Ectodermal cell (in vitro differentiated cells): ENCODE measurements around the gene ANP32A.
"Not testable (repeated sequence)": the region's sequence is repeated elsewhere in the genome, so short reads cannot be mapped to it uniquely, and the experiment has no call there.

Experiments used
- H3K27ac ChIP-seq: 2 replicates; pipeline ENCODE4 v1.7.0; 2013; ENCODE audit warnings: mild to moderate bottlenecking, low read depth, low read length; ENCODE audit not compliant: insufficient read depth, poor library complexity, severe bottlenecking
- H3K27me3 ChIP-seq: 2 replicates; pipeline ENCODE4 v1.7.0; 2013; ENCODE audit warnings: mild to moderate bottlenecking, low read length; ENCODE audit not compliant: insufficient read depth, control insufficient read depth, poor library complexity, severe bottlenecking
- H3K36me3 ChIP-seq: one replicate; pipeline ENCODE4 v1.7.0; 2013; ENCODE audit warnings: low read length; ENCODE audit not compliant: control insufficient read depth, insufficient read depth
- H3K4me1 ChIP-seq: one replicate; pipeline ENCODE4 v1.7.0; 2013; ENCODE audit warnings: low read length; ENCODE audit not compliant: control insufficient read depth, insufficient read depth
- H3K4me3 ChIP-seq: 2 replicates; pipeline ENCODE4 v1.7.0; 2013; ENCODE audit warnings: low read depth, low read length, control low read depth; ENCODE audit not compliant: insufficient read depth
- H3K9me3 ChIP-seq: 2 replicates; pipeline ENCODE4 v1.7.0; 2013; ENCODE audit warnings: mild to moderate bottlenecking, low read length, moderate library complexity; ENCODE audit not compliant: control insufficient read depth
- WGBS, 2 experiments: methylation state at CpG; one replicate each; pipeline ENCODE4 v1.1.7; 2013; ENCODE audit warnings: missing lambda C conversion rate in 2 of 2; 5-methylcytosine and 5-hydroxymethylcytosine counted together

Gene ANP32A

DNA sequence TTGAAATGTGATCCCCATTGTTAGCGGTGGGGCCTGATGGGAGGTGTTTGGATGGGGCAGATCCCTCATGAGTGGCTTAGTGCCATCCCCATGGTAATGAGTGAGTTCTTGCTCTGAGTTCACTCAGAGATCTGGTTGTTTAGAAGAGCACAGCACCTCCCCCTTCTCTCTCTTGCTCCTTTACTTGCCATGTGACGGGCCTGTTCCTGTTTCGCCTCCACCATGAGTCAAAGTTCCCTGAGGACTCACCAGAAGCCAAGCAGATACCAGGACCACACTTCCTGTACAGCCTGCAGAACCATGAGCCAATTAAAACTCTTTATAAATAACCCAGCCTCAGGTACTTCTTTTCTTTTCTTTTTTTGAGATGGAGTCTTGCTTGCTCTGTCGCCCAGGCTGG lies 46.6 kb downstream of the ANP32A start:
- Histone ChIP-seq H3K27ac (no peak overlapping the region), H3K27me3 (no peaks in the 10 kb centered on the region), H3K4me1 (no peaks in the 10 kb centered on the region), H3K36me3 (peaks cover 12% of the 10 kb centered on the region), H3K4me3 (no peak overlapping the region), H3K9me3 (no peaks in the 10 kb centered on the region)
- WGBS, 2 experiments: 85 to 90% methylated on average over 4 of the region's 4 CpGs

DNA sequence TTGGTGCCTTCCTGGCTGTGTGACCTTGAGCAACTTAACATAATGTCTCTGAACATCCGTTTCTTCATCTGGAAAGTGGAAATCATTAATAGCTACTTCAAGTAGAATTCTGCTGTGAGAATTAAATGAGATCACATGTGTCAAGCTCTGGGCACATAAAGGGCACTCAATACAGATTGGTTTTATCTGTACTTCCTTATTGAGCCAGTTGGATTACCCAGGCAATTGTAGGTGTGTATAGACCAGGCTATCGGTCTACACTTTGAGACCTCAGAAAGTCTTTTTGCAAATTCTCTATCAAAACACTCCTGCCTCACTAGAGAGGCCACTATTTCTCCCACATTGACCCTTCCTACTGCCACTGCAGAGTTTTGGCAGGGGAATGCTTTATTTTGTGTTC lies 47.7 kb downstream of the ANP32A start:
- no peak overlapping the region for H3K27ac ChIP-seq
- H3K4me1 ChIP-seq: no peaks in the 10 kb centered on the region
- H3K27me3 ChIP-seq: no peaks in the 10 kb centered on the region
- H3K4me3 ChIP-seq: no peak overlapping the region
- peaks cover 5% of the 10 kb centered on the region for H3K36me3 ChIP-seq
- H3K9me3 ChIP-seq: no peaks in the 10 kb centered on the region
- WGBS, 2 experiments: 82 to 94% methylated on average over 2 of the region's 2 CpGs

DNA sequence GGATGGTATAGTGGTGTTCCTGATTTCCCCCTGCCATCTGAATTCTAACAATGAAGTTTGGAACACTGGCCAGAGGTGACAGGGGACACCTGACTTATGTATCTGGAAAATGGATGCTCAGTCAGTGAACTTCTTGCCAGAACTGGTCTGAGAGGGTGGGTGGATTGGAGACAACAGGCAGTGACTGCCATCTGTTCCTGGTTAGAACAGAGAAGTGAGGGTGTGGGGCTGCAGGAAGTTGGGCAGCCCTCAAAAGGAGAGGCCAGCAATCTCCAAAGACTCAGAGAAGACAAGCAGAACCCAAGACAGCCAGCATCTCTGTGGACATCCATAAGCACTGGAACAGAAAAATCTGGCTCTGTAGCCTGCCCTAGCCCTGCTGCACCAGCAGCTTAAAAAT lies 50.5 kb downstream of the ANP32A start:
- Histone ChIP-seq H3K27me3 (no peaks in the 10 kb centered on the region), H3K9me3 (no peaks in the 10 kb centered on the region), H3K27ac (no peak overlapping the region), H3K4me1 (no peaks in the 10 kb centered on the region), H3K4me3 (no peak overlapping the region), H3K36me3 (no peaks in the 10 kb centered on the region)

DNA sequence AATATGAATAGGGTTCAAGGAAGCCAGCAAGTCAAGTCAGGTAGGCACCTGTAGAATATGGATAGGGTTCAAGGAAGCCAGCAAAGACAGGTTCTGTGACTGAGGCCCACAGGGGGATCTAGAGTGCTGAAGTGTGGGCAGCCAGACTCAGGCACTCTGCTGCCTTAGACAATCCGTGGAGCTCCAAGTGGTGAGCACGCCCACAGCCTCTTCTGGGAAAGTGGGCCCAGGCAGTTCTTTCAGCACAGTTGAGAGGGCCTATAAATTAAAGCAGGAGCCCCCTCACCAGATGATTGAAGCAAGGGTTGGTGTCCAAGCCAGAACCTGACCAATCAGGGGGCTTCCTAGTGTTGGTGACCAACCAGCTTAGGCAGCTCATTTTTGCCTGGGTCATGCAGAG lies 51.0 kb downstream of the ANP32A start:
- 92% methylated on average over 2 of the region's 2 CpGs for WGBS, 2 experiments
- Histone ChIP-seq H3K27me3 (no peaks in the 10 kb centered on the region), H3K9me3 (no peaks in the 10 kb centered on the region), H3K4me1 (no peaks in the 10 kb centered on the region), H3K27ac (no peak overlapping the region), H3K4me3 (no peak overlapping the region), H3K36me3 (no peaks in the 10 kb centered on the region)

DNA sequence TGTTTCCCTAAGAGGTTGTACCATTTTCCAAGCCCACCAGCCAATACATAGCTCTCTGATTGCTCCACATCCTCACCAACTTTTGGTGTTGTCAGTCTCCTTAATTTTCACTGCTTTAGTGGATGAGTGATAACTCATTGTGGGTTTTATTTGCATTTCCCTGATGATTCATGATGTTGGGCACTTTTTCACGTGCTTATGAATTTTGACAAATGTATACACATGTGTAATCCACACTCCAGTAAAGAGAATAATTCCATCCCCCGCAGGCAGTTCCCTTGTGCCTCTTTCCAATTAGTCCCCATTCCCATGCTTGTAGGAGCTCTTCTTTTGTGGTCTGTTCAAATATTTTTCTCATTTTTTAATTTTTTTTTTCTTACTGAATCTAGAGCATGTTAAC lies 52.4 kb downstream of the ANP32A start:
- WGBS, 2 experiments: 80 to 90% methylated on average over 1 of the region's 2 CpGs
- Histone ChIP-seq H3K36me3 (no peaks in the 10 kb centered on the region), H3K27me3 (no peaks in the 10 kb centered on the region), H3K4me1 (no peaks in the 10 kb centered on the region), H3K4me3 (no peak overlapping the region), H3K27ac (no peak overlapping the region), H3K9me3 (no peaks in the 10 kb centered on the region)

DNA sequence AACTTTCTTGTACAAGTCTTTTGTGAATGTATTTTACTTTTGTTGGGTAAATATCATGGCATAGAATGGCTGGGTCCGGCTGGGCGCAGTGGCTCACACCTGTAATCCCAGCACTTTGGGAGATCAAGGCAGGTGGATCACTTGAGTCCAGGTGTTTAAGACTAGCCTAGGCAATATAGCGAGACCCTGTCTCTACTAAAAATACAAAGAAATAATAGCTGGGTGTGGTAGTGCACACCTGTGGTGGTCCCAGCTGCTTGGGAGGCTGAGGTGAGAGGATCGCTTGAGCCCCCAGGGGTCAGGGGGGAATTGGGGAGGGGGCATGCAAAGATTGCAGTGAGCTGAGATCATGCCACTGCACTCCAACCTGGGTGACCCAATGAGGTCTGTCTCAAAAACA lies 52.9 kb downstream of the ANP32A start:
- no peaks in the 10 kb centered on the region for H3K9me3 ChIP-seq
- H3K4me1 ChIP-seq: no peaks in the 10 kb centered on the region
- H3K27me3 ChIP-seq: no peaks in the 10 kb centered on the region
- no peaks in the 10 kb centered on the region for H3K36me3 ChIP-seq
- no peak overlapping the region for H3K4me3 ChIP-seq
- H3K27ac ChIP-seq: no peak overlapping the region
- WGBS, 2 experiments: 68 to 72% methylated on average over 4 of the region's 4 CpGs

DNA sequence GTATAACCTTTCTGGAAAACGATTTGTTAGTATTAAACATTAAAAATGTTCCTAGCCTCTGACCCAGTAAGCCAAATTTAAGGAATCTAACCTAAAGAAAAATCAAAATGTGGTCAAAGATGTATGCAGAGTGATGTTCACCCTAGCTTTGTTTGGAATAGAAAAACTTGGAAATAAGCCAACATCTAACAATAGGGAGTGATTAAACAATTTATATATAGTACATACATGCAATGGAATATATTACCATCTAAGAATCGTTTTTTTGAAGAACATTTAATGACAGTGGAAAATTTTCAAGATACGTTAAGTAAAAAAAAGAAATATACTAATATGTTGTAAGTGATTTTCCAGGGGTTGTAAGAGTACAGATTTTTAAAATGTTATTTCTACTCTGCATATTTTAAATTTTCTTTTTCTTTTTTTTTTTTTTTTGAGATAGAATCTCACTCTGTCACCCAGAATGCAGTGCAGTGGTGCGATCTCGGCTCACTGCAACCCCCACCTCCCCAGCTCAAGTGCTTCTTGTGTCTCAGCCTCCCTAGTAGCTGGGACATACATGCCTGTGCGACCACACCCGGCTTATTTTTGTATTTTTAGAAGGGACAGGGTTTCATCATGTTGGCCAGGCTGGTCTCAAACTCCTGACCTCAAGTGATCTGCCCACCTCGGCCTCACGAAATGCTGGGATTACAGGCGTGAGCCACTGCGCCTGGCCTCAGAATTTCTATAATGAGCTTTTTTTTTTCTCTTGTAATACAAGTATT lies 54.9 kb downstream of the ANP32A start:
- Histone ChIP-seq H3K36me3 (no peaks in the 10 kb centered on the region), H3K4me3 (no peak overlapping the region)
- 94% methylated on average over 9 to 10 of the region's 11 CpGs for WGBS, 2 experiments

DNA sequence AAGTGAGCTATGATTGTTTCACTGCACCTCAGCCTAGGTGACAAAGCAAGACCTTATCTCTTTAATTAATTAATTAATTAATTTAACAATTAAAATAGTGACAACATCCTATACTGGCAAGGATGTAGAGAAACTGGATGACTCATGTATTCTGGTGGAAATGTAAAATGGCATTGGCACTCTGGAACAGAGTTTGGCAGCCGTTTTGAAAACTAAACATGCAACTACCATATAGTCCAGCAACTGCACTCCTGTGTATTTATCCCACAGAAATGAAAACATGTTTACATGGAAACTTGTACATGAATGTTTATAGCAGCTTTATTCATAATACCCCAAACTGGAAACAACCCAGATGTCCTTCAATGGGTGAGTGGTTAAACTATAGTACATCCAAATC lies 56.6 kb downstream of the ANP32A start:
- no peaks in the 10 kb centered on the region for H3K9me3 ChIP-seq
- H3K27ac ChIP-seq: no peak overlapping the region
- H3K36me3 ChIP-seq: no peaks in the 10 kb centered on the region
- no peaks in the 10 kb centered on the region for H3K27me3 ChIP-seq
- no peaks in the 10 kb centered on the region for H3K4me1 ChIP-seq
- WGBS, 2 experiments: 88 to 100% methylated on average over 1 of the region's 1 CpG
- no peak overlapping the region for H3K4me3 ChIP-seq

More for the DNA sequence above, 54.9 kb downstream of the ANP32A start:
- Histone ChIP-seq H3K9me3 (no peaks in the 10 kb centered on the region), H3K27ac (no peak overlapping the region), H3K4me1 (no peaks in the 10 kb centered on the region), H3K27me3 (no peaks in the 10 kb centered on the region)

DNA sequence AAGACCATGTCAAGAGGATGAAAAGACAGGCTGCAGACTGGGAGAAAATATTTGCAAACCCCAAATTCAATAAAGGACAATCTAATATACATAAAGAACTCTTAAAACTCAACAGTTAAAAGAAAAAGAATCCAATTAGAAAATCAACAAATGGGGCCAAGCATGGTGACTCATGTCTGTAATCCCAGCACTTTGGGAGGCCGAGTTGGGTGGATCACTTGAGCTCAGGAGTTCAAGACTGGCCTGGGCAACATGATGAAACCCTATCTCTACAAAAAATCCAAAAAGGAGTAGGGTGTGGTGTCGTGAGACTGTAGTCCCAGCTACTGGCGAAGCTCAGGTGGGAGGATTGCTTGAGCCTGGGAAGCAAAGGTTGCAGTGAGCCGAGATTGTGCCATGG lies 57.6 kb downstream of the ANP32A start:
- H3K27ac ChIP-seq: no peak overlapping the region
- no peaks in the 10 kb centered on the region for H3K36me3 ChIP-seq
- 83 to 88% methylated on average over 4 of the region's 4 CpGs for WGBS, 2 experiments
- H3K4me3 ChIP-seq: no peak overlapping the region
- no peaks in the 10 kb centered on the region for H3K27me3 ChIP-seq
- H3K9me3 ChIP-seq: no peaks in the 10 kb centered on the region
- no peaks in the 10 kb centered on the region for H3K4me1 ChIP-seq

DNA sequence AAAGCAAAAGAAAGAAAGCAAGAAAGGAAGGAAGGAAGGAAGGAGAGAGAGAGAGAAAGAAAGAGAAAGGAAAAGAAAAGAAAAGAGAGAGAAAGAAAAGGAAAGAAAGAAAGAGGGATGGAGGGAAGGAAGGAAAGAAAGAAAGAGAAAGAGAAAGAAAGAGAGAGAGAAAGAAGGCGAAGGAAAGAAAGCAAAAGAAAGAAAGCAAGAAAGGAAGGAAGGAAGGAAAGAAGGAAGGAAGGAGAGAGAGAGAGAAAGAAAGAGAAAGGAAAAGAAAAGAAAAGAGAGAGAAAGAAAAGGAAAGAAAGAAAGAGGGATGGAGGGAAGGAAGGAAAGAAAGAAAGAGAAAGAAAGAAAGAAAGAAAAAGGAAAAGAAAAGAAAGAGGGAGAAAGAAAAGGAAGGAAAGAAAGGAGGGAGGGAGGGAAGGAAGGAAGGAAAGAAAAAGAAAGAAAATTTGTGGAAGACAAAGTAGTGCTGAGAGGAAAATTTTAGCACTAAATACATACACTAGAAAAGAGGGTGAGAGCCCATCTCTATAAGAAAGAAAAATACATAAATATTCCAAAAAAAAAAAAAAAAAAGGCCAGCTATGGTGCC lies 60.6 kb downstream of the ANP32A start:
- H3K9me3 ChIP-seq, H3K36me3 ChIP-seq, H3K4me1 ChIP-seq, H3K27ac ChIP-seq, H3K27me3 ChIP-seq, H3K4me3 ChIP-seq: not testable (repeated sequence)
- WGBS, 2 experiments: 95 to 96% methylated on average over 1 of the region's 1 CpG
